ENCODE measurements around the gene OR2T6.
"Not testable (repeated sequence)": the region's sequence is repeated elsewhere in the genome, so short reads cannot be mapped to it uniquely, and the experiment has no call there.

GRCh38 chr1:248439283-248439682 lies 63.7 kb downstream of the OR2T6 start:
- not testable (repeated sequence) for TF ChIP-seq CTCF (optimal IDR thresholded peaks at IDR 0.05 in 1 of 3, IDR thresholded peaks at IDR 0.05 in 1 of 3, conservative IDR thresholded peaks at IDR 0.05 in 1 of 3; ENCODE audit: extremely low read depth in 1 of 3, insufficient read depth in 2 of 3, low read length in 3 of 3); EZH2 (IDR thresholded peaks at IDR 0.05; ENCODE audit: low read length)

All from keratinocyte (primary cell).